22Rv1 (cell line): ENCODE measurements around the gene ASTN1.

ENCODE experiments used
- CTCF ChIP-seq: fragments of 450-650 bp; IDR thresholded peaks from 2 replicates; pipeline ENCODE4 v1.5.1; 2017; ENCODE audit warnings: mild to moderate bottlenecking
- ZFX ChIP-seq: fragments of 450-650 bp; IDR thresholded peaks from 2 replicates; pipeline ENCODE4 v1.6.1; 2017; ENCODE audit warnings: antibody characterized with exemption, borderline replicate concordance

DNA sequence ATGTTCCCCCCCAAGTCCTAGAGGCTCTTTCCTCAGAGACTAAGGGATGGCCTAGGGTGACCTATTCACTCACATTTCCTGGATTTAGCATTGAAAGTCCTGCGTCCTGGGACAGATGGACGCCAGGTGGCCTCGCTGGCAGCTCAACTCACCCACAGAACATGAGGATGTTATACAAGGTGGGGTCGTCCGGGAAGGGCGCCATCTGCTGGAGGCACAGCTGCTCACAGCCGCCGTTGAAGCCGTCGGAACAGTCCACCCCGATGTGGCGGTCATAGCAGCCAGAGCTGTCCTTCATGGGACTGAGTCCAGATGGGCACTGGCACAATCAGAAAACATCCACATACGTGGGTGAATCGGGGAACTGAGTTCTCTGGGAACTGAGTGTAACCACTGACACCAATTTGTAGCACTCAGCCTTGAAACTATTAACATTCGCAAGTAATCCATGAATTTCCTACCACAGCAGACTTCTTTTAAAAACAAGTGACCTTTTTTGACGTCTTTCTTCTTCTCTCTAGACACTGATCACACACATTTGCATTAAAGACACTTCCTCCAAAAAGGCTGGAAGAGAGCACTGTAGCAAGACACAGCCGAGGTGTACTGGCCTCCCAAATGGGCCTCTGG is 215.4 kb downstream of the ASTN1 start:
- TF ChIP-seq CTCF (peak; percentile 97), ZFX (no peak)
